Measurements from ENCODE around the gene HTR2B. TPM values are rescaled to one million over a fixed set of nuclear protein-coding genes. Genes with fewer than 3 reads are reported as not detected.

Gene HTR2B
- total RNA-seq, 1 donor: 17.4 TPM

DNA sequence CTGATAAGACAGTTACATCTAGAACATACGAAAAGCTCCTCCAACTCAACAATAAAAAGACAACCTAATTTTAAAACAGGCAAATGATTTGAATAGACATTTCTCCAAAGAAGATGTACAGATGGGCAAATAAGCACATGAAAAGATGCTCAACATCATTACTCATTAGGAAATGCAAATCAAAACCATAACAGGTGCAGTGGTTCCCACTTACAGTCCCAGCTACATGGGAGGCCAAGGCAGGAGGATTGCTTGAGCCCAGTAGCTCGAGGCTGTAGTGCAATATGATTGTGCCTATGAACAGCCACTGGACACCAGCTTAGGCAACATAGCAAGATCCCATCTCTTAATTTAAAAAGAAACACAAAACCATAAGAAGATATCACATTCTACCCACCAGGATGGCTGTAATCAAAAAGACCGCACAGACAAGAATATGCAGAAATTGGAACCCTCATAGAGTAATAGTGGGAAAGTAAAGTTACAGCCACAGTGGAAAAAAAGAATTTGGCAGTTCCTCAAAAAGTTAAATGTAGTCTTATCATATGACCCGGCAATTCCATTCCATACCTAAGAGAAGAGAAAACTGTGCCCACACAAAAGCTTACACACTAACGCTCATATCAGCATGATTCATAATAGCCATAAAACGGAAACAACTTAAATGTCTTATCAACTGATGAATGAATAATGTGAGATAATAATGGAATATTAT, 43.1 kb upstream of the HTR2B start:
- no peak overlapping the region for H3K4me3 ChIP-seq (ENCODE audit: low read depth, low read length)
- TF ChIP-seq CTCF (IDR thresholded peaks at IDR 0.05; ENCODE audit: insufficient read depth, low read length): no peak
- peak; percentile 81 for DNase-seq (ENCODE audit: low read depth)

- no peak for DNase-seq (ENCODE audit: low read depth)
Observed at GRCh38 chr2:231163414-231164095, 38.7 kb upstream of the HTR2B start.

DNA sequence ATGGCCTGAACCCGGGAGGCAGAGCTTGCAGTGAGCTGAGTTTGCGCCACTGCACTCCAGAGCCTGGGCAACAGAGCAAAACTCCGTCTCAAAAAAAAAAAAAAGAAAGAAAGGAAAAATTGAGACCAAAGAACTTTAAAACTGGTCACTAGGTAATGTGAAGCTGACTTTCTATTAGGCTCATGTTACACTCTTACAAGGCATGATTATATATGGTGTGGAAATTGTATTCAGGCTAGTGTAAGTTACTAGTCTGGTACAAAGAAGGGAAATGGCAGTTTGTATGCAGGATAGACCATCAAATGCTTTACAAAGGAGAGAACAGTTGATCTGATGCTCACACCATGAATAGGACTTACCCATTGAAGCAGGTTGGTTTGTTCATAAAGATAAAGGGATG, 38.2 kb upstream of the HTR2B start:
- no peak for TF ChIP-seq CTCF (IDR thresholded peaks at IDR 0.05; ENCODE audit: insufficient read depth, low read length)
- no peak overlapping the region for H3K4me3 ChIP-seq (ENCODE audit: low read depth, low read length)
- no peak for DNase-seq (ENCODE audit: low read depth)

More at GRCh38 chr2:231163414-231164095, 38.7 kb upstream of the HTR2B start:
- TF ChIP-seq CTCF (IDR thresholded peaks at IDR 0.05; ENCODE audit: insufficient read depth, low read length): no peak
- H3K4me3 ChIP-seq (ENCODE audit: low read depth, low read length): no peak overlapping the region

DNA sequence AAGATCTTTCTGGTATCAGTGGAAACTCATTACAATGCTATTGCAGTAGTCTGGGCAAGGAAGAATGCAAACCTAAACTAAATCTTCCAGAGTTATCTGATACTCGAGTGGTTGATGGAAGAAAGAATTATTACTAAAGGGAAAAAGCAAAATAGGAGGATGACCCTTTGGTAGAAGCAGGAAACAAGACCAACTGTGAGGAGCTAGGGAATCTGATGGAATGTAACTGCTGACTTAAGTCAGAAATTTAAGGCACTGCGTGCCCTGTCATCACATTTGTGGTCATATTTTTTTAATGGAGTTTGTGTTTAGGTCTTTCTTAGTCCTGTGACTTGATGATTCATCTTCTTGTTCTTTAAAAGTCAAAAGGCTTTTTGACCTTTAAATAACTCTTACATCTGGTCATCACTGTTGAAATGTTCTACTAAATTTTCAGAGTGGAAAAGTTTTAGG, 37.1 kb upstream of the HTR2B start:
- H3K4me3 ChIP-seq (ENCODE audit: low read depth, low read length): no peak overlapping the region
- peak; percentile 100 for DNase-seq (ENCODE audit: low read depth)
- no peak for TF ChIP-seq CTCF (IDR thresholded peaks at IDR 0.05; ENCODE audit: insufficient read depth, low read length)

DNA sequence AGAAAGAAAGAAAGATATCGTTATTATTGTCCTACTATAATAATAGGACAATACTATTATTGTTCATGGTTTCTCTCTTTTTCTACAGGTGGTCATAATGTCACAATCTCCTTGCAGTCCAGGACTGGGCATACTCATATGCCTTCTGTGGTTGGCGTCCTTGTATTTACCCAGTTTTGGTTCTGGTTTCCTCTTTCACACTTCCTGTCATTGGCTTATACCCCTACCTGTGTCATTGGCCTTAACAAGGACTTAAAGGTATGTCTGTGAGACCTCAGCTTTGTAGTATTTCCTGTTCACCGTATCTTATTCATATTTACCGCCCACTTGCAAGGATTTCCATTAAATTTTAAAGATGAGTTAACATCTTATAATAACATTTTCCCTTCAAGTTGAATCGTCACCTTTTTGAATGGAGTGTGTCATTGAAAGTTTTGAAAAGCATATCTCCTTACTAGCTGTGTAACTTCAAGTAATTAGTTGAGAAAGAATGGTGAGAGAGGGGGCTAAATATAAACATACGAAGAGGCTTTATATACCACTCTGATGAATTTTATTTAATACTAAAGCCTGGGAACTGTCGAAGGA, 36.5 kb upstream of the HTR2B start:
- no peak for DNase-seq (ENCODE audit: low read depth)
- TF ChIP-seq CTCF (IDR thresholded peaks at IDR 0.05; ENCODE audit: insufficient read depth, low read length): no peak
- no peak overlapping the region for H3K4me3 ChIP-seq (ENCODE audit: low read depth, low read length)

DNA sequence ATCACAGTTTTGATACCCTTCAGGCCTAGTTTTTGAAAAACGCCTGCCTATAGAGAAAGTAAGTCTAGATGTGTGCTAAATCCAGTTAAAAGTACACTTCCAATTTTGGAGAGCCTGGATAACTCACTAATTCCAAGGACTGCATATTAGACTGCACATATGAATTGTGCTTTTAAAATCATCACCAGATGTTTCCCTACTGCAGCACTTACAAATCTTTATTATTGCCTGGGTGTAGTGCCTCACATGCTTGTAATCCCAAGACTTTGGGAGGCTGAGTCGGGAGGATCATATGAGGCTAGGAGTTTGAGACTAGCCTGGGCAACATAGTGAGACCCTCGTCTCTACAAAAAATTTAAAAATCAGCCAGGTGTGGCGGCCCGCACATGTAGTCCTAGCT, 35.9 kb upstream of the HTR2B start:
- peak; percentile 52 for DNase-seq (ENCODE audit: low read depth)
- TF ChIP-seq CTCF (IDR thresholded peaks at IDR 0.05; ENCODE audit: insufficient read depth, low read length): no peak
- H3K4me3 ChIP-seq (ENCODE audit: low read depth, low read length): no peak overlapping the region
